HEK293 (cell line): Measurements from ENCODE around the gene SH3GLB2.
A peak's percentile ranks its signal among the peaks of the same experiment; 100 is the strongest.

Experiments used
- CTCF ChIA-PET: fragments of 350-600 bp; formaldehyde crosslinking; extraction: SDS; loops from one replicate; lab custom pipeline; 2021; ENCODE audit warnings: antibody characterized with exemption; lab: Yijun Ruan, JAX
- POLR2A ChIA-PET: fragments of 300-600 bp; formaldehyde crosslinking; extraction: SDS; loops from one replicate; lab custom pipeline; 2020; ENCODE audit warnings: antibody characterized with exemption, inconsistent platforms; lab: Yijun Ruan, JAX
- H3K27ac ChIP-seq: fragments of 200-500 bp; sonication (Bioruptor generic); 2 replicates; pipeline ENCODE4 v1.5.1; 2014; ENCODE audit warnings: low read depth, low read length, control low read depth, inconsistent platforms; ENCODE audit errors: extremely low read depth
- H3K36me3 ChIP-seq, 2 experiments: fragments of 200-500 bp in 1 of 2; sonication (Bioruptor generic) in 1 of 2; 1 replicate in 1 of 2; 2 replicates in 1 of 2; pipeline ENCODE4 v1.5.1; 2014 to 2017; ENCODE audit warnings: inconsistent platforms in 2 of 2, low read length in 2 of 2; ENCODE audit not compliant: control insufficient read depth in 2 of 2, insufficient read depth in 1 of 2
- H3K4me1 ChIP-seq: fragments of 200-500 bp; sonication (Bioruptor generic); 2 replicates; pipeline ENCODE4 v1.5.1; 2014; ENCODE audit warnings: mild to moderate bottlenecking, low read length, inconsistent platforms; ENCODE audit not compliant: control insufficient read depth, insufficient read depth
- H3K4me3 ChIP-seq: 2 replicates; pipeline ENCODE4 v1.5.1; 2011; ENCODE audit warnings: low read depth, mild to moderate bottlenecking, control low read depth, low read length, moderate library complexity
- H3K9me3 ChIP-seq: fragments of 200-500 bp; sonication (Bioruptor generic); 2 replicates; pipeline ENCODE4 v1.5.1; 2014; ENCODE audit warnings: low read depth, low read length, inconsistent platforms; ENCODE audit not compliant: control insufficient read depth, insufficient read depth
- KLF8 ChIP-seq: fragments of 450-650 bp; formaldehyde crosslinking; IDR thresholded peaks from 2 replicates; pipeline ENCODE4 v1.5.1; 2016; ENCODE audit warnings: missing biosample characterization, missing genetic modification characterization
- MYNN ChIP-seq: fragments of 450-650 bp; formaldehyde crosslinking; IDR thresholded peaks from 2 replicates; pipeline ENCODE4 v1.5.1; 2016; ENCODE audit warnings: missing biosample characterization, missing genetic modification characterization, borderline replicate concordance
- TCF7L2 ChIP-seq: IDR thresholded peaks from 2 replicates; pipeline ENCODE4 v1.6.1; 2011; ENCODE audit warnings: low read depth, mild to moderate bottlenecking, inconsistent platforms, low read length, moderate library complexity, borderline replicate concordance
- ZBTB48 ChIP-seq: fragments of 450-650 bp; formaldehyde crosslinking; IDR thresholded peaks from 2 replicates; pipeline ENCODE4 v1.5.1; 2016; ENCODE audit warnings: missing biosample characterization, missing genetic modification characterization
- ZNF121 ChIP-seq: fragments of 450-650 bp; formaldehyde crosslinking; IDR thresholded peaks from 2 replicates; pipeline ENCODE4 v1.5.1; 2016; ENCODE audit warnings: missing biosample characterization, missing genetic modification characterization
- ZNF335 ChIP-seq: fragments of 450-650 bp; formaldehyde crosslinking; conservative IDR thresholded peaks from 2 replicates; pipeline ENCODE4 v1.5.1; 2016; ENCODE audit warnings: missing biosample characterization, missing genetic modification characterization
- TF ChIP-seq, protein P1 (sequence below): fragments of 450-650 bp; IDR thresholded peaks from 2 replicates; pipeline ENCODE4 v1.5.1; 2018; ENCODE audit warnings: missing biosample characterization, missing genetic modification characterization
- TF ChIP-seq, protein P2 (sequence below): fragments of 450-650 bp; formaldehyde crosslinking; conservative IDR thresholded peaks from 2 replicates; pipeline ENCODE4 v1.5.1; 2016; ENCODE audit warnings: low read depth, missing biosample characterization, missing genetic modification characterization
- TF ChIP-seq, protein P3 (sequence below): fragments of 450-650 bp; formaldehyde crosslinking; IDR thresholded peaks from 2 replicates; pipeline ENCODE4 v1.5.0; 2017; ENCODE audit warnings: missing biosample characterization, missing genetic modification characterization, borderline replicate concordance
- TF ChIP-seq, protein P4 (sequence below): fragments of 450-650 bp; formaldehyde crosslinking; IDR thresholded peaks from 2 replicates; pipeline ENCODE4 v1.5.1; 2017; ENCODE audit warnings: missing biosample characterization, missing genetic modification characterization
- TF ChIP-seq, protein P5 (sequence below): fragments of 450-650 bp; formaldehyde crosslinking; IDR thresholded peaks from 2 replicates; pipeline ENCODE4 v1.5.1; 2016; ENCODE audit warnings: missing biosample characterization, missing genetic modification characterization
- TF ChIP-seq, protein P6 (sequence below): fragments of 450-650 bp; formaldehyde crosslinking; IDR thresholded peaks from 2 replicates; pipeline ENCODE4 v1.5.1; 2016; ENCODE audit warnings: missing biosample characterization, missing genetic modification characterization

Gene SH3GLB2

DNA sequence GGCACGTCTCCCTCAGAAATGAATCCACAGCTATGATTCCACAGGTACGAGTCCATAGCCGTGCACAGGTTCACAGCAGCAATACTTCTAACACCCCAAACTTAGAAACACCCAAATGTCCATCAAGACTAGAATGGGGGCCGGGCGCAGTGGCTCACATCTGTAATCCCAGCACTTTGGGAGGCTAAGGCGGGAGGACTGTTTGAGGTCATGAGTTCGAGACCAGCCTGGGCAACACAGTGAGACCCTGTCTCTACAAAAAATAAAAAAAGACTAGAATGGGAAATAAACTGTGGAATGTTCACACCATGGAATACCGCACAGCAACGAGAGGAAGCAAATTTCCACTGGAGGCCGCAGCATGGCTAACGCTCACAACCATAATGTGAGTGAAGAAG lies 48.5 kb upstream of the SH3GLB2 start:
- no peak overlapping the region for H3K4me3 ChIP-seq
- no peak overlapping the region for H3K27ac ChIP-seq
- no peaks in the 10 kb centered on the region for H3K9me3 ChIP-seq
- no peaks in the 10 kb centered on the region for H3K36me3 ChIP-seq
- no peak for TF ChIP-seq MYNN
- peak; percentile 82 for TF ChIP-seq ZNF121 (tag by site-specific recombination)
- ChIA-PET POLR2A (no interaction called here), CTCF (interaction anchor here (1.0 kb wide), 1 partner anchor 148 kb away, joined by 4 read pairs; no protein-coding TSS in a partner anchor)
- no peaks in the 10 kb centered on the region for H3K4me1 ChIP-seq

DNA sequence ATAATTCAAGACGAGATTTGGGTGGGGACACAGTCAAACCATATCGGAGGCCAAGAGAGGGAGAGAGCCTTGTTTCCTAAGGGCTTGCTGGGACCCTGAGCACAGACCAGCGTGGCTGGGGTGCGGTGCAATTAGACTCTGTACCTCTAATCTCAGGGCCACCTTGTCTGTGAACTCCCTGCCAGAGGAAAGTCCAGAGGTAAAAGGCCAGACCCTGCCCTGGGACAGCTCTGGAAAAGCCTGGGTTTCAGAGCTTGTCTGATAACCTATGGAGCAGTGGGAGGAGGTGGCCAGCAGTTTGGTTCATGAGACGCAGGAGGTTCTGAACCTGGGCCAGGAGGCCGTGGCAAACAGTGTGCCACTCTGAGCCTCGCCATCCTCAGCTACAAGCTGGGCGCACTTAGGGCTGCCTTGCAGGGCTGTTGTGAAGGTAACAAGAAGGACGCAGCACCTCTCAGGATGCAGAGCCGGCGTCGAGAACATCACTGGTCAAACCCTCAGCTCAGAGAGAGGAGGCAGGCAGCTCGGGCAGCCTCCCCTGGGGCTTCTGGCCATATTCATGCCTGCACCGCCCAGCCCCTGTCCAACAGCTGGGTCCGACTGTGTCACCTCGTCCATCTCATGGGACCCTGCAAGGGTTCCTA lies 48.0 kb upstream of the SH3GLB2 start:
- Histone ChIP-seq H3K4me1 (no peaks in the 10 kb centered on the region), H3K4me3 (no peak overlapping the region), H3K36me3 (no peaks in the 10 kb centered on the region), H3K27ac (no peak overlapping the region), H3K9me3 (no peaks in the 10 kb centered on the region)
- POLR2A ChIA-PET = no interaction called here
- CTCF ChIA-PET = interaction anchor here (1.0 kb wide), 1 partner anchor 148 kb away, joined by 4 read pairs; no protein-coding TSS in a partner anchor
- peak; percentile 31; the same call in 1 of the 2 replicates for TF ChIP-seq ZNF335 (tag by site-specific recombination)
- TF ChIP-seq, protein P1, sequence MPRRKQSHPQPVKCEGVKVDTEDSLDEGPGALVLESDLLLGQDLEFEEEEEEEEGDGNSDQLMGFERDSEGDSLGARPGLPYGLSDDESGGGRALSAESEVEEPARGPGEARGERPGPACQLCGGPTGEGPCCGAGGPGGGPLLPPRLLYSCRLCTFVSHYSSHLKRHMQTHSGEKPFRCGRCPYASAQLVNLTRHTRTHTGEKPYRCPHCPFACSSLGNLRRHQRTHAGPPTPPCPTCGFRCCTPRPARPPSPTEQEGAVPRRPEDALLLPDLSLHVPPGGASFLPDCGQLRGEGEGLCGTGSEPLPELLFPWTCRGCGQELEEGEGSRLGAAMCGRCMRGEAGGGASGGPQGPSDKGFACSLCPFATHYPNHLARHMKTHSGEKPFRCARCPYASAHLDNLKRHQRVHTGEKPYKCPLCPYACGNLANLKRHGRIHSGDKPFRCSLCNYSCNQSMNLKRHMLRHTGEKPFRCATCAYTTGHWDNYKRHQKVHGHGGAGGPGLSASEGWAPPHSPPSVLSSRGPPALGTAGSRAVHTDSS (tag by site-specific recombination) = no peak

DNA sequence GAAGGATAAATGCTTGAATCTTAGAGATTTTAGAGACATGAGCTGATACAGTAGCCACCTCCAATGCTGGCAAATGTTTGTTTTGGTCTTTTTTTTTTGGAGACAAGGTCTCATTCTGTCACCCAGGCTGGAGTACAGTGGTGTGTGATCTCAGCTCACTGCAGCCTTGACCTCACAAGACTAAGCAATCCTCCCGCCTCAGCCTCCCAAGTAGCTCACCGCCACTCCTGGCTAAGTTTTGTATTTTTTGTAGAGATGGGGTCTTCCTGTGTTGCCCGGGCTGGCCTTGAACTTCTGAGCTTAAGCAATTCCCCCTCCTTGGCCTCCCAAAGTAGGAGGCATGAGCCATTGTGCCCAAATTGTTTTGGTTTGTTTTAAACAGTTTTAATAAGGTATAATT lies 46.0 kb upstream of the SH3GLB2 start:
- no peaks in the 10 kb centered on the region for H3K4me1 ChIP-seq
- TF ChIP-seq, protein P2, sequence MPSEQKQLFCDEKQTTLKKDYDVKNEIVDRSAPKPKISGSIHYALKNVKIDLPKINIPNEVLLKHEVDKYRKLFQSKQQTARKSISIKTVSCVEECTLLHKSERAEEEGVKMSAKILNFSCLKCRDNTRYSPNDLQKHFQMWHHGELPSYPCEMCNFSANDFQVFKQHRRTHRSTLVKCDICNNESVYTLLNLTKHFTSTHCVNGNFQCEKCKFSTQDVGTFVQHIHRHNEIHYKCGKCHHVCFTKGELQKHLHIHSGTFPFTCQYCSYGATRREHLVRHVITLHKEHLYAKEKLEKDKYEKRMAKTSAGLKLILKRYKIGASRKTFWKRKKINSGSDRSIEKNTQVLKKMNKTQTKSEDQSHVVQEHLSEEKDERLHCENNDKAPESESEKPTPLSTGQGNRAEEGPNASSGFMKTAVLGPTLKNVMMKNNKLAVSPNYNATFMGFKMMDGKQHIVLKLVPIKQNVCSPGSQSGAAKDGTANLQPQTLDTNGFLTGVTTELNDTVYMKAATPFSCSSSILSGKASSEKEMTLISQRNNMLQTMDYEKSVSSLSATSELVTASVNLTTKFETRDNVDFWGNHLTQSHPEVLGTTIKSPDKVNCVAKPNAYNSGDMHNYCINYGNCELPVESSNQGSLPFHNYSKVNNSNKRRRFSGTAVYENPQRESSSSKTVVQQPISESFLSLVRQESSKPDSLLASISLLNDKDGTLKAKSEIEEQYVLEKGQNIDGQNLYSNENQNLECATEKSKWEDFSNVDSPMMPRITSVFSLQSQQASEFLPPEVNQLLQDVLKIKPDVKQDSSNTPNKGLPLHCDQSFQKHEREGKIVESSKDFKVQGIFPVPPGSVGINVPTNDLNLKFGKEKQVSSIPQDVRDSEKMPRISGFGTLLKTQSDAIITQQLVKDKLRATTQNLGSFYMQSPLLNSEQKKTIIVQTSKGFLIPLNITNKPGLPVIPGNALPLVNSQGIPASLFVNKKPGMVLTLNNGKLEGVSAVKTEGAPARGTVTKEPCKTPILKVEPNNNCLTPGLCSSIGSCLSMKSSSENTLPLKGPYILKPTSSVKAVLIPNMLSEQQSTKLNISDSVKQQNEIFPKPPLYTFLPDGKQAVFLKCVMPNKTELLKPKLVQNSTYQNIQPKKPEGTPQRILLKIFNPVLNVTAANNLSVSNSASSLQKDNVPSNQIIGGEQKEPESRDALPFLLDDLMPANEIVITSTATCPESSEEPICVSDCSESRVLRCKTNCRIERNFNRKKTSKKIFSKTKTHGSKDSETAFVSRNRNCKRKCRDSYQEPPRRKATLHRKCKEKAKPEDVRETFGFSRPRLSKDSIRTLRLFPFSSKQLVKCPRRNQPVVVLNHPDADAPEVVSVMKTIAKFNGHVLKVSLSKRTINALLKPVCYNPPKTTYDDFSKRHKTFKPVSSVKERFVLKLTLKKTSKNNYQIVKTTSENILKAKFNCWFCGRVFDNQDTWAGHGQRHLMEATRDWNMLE = no peak
- no peak for TF ChIP-seq KLF8
- H3K27ac ChIP-seq = no peak overlapping the region
- peaks cover 0 to 11% of the 10 kb centered on the region in 2 experiments; a peak in 1 of 3 replicates for H3K36me3 ChIP-seq
- ChIA-PET CTCF (interaction anchor here (0.7 to 0.8 kb wide), 3 partner anchors 11 to 342 kb away, joined by 3 to 4 read pairs (median 3); no protein-coding TSS in a partner anchor), POLR2A (interaction anchor here (1.2 kb wide), 1 partner anchor 22 kb away, joined by 3 read pairs; no protein-coding TSS in a partner anchor)
- H3K9me3 ChIP-seq = no peaks in the 10 kb centered on the region
- no peak overlapping the region for H3K4me3 ChIP-seq

DNA sequence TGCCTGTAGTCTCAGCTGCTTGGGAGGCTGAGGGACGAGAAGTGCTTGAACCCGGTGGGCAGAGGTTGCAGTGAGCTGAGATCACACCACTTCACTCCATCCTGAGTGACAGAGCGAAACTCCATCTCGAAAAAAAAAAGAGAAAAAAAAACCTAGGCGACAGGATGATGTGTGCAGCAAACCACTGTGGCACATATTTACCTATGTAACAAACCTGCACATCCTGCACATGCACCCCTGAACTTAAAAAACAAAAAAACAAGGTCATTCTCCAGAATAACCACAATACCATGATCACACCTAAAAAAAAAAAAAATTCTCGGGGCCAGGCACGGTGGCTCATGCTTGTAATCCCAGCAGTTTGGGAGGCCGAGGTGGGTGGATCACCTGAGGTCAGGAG lies 45.3 kb upstream of the SH3GLB2 start:
- H3K4me1 ChIP-seq = no peaks in the 10 kb centered on the region
- no peak overlapping the region for H3K27ac ChIP-seq
- H3K4me3 ChIP-seq = no peak overlapping the region
- CTCF ChIA-PET = interaction anchor here (0.7 to 0.8 kb wide), 3 partner anchors 11 to 341 kb away, joined by 3 to 4 read pairs (median 3); no protein-coding TSS in a partner anchor
- H3K36me3 ChIP-seq = peaks cover 0 to 17% of the 10 kb centered on the region in 2 experiments; a peak in 1 of 3 replicates
- H3K9me3 ChIP-seq = no peaks in the 10 kb centered on the region
- POLR2A ChIA-PET = interaction anchor here (0.6 to 1.2 kb wide), 2 partner anchors 23 to 30 kb away, joined by 3 to 8 read pairs; no protein-coding TSS in a partner anchor
- TF ChIP-seq, protein P3, sequence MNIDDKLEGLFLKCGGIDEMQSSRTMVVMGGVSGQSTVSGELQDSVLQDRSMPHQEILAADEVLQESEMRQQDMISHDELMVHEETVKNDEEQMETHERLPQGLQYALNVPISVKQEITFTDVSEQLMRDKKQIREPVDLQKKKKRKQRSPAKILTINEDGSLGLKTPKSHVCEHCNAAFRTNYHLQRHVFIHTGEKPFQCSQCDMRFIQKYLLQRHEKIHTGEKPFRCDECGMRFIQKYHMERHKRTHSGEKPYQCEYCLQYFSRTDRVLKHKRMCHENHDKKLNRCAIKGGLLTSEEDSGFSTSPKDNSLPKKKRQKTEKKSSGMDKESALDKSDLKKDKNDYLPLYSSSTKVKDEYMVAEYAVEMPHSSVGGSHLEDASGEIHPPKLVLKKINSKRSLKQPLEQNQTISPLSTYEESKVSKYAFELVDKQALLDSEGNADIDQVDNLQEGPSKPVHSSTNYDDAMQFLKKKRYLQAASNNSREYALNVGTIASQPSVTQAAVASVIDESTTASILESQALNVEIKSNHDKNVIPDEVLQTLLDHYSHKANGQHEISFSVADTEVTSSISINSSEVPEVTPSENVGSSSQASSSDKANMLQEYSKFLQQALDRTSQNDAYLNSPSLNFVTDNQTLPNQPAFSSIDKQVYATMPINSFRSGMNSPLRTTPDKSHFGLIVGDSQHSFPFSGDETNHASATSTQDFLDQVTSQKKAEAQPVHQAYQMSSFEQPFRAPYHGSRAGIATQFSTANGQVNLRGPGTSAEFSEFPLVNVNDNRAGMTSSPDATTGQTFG (tag by site-specific recombination) = no peak
- TF ChIP-seq TCF7L2 = no peak
- TF ChIP-seq, protein P4, sequence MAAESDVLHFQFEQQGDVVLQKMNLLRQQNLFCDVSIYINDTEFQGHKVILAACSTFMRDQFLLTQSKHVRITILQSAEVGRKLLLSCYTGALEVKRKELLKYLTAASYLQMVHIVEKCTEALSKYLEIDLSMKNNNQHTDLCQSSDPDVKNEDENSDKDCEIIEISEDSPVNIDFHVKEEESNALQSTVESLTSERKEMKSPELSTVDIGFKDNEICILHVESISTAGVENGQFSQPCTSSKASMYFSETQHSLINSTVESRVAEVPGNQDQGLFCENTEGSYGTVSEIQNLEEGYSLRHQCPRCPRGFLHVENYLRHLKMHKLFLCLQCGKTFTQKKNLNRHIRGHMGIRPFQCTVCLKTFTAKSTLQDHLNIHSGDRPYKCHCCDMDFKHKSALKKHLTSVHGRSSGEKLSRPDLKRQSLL (tag by site-specific recombination) = no peak
- TF ChIP-seq, protein P5, sequence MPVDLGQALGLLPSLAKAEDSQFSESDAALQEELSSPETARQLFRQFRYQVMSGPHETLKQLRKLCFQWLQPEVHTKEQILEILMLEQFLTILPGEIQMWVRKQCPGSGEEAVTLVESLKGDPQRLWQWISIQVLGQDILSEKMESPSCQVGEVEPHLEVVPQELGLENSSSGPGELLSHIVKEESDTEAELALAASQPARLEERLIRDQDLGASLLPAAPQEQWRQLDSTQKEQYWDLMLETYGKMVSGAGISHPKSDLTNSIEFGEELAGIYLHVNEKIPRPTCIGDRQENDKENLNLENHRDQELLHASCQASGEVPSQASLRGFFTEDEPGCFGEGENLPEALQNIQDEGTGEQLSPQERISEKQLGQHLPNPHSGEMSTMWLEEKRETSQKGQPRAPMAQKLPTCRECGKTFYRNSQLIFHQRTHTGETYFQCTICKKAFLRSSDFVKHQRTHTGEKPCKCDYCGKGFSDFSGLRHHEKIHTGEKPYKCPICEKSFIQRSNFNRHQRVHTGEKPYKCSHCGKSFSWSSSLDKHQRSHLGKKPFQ (tag by site-specific recombination) = peak; percentile 36; the same call in 1 of the 2 replicates
- TF ChIP-seq, protein P6, sequence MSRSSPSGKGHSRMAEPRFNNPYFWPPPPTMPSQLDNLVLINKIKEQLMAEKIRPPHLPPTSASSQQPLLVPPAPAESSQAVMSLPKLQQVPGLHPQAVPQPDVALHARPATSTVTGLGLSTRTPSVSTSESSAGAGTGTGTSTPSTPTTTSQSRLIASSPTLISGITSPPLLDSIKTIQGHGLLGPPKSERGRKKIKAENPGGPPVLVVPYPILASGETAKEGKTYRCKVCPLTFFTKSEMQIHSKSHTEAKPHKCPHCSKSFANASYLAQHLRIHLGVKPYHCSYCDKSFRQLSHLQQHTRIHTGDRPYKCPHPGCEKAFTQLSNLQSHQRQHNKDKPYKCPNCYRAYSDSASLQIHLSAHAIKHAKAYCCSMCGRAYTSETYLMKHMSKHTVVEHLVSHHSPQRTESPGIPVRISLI = 0 out of 2 replicates have a peak, but pooled peaks have one; percentile 35
- TF ChIP-seq ZBTB48 (tag by site-specific recombination) = no peak
